ENCODE results near the gene SASH1.

The SASH1 gene

GRCh38 chr6:148596891-148597455 is 254.3 kb downstream of the SASH1 start:
- DNase-seq = no peak

- no peak for DNase-seq
Observed at GRCh38 chr6:148598724-148599123, 256.1 kb downstream of the SASH1 start.

GRCh38 chr6:148599967-148600426 is 257.4 kb downstream of the SASH1 start:
- no peak for DNase-seq

All from EL (cell line).